Thoracic aorta (tissue), 2 donors: ENCODE measurements around the gene TTC7B. TPM values are rescaled to one million over a fixed set of nuclear protein-coding genes. Genes with fewer than 3 reads are reported as not detected.
A peak's percentile ranks its signal among the peaks of the same experiment; 100 is the strongest.

Experiments used
- ATAC-seq: fragments of 150-250 bp; one replicate; pipeline ENCODE4 v1.8.0; 2017; ENCODE audit warnings: low read depth; ENCODE audit not compliant: insufficient number of reproducible peaks, low FRiP score
- DNase-seq: peaks from one replicate; pipeline ENCODE4 v3.0.0-alpha.2; 2020; ENCODE audit warnings: low spot score
- H3K27ac ChIP-seq, 2 donors: fragments of 200-600 bp; sonication (generic); 1 replicate in 1 of 2; 2 replicates in 1 of 2; pipeline ENCODE4 v1.5.1; 2016; ENCODE audit warnings: mild to moderate bottlenecking in 2 of 2, moderate library complexity in 2 of 2
- H3K27me3 ChIP-seq: fragments of 200-600 bp; sonication (generic); replicated peaks from 2 replicates; pipeline ENCODE4 v1.6.0; 2016; ENCODE audit warnings: mild to moderate bottlenecking; ENCODE audit not compliant: insufficient read depth
- H3K36me3 ChIP-seq: fragments of 200-600 bp; sonication (generic); one replicate; pipeline ENCODE4 v1.5.1; 2016
- H3K4me1 ChIP-seq, 2 donors: fragments of 200-600 bp; sonication (generic); 1 replicate in 1 of 2; 2 replicates in 1 of 2; pipeline versions ENCODE4 v1.5.1 to v1.6.0; 2016; ENCODE audit warnings: low read depth in 2 of 2, mild to moderate bottlenecking in 1 of 2; ENCODE audit not compliant: control insufficient read depth in 1 of 2
- H3K4me3 ChIP-seq: fragments of 200-600 bp; sonication (generic); 2 replicates; pipeline ENCODE4 v1.5.1; 2016; ENCODE audit warnings: mild to moderate bottlenecking
- H3K9me3 ChIP-seq: fragments of 200-600 bp; sonication (generic); 2 replicates; pipeline ENCODE4 v1.5.1; 2016
- total RNA-seq, 2 donors: library from RNA; depleted of rRNA; stranded (reverse); fragments of >200 nt; gene quantifications; one replicate each; pipeline versions ENCODE4 v1.1.0 to v1.2.3, GENCODE V29; 2016
- TF ChIP-seq, protein P1 (sequence below): fragments of 200-600 bp; sonication (generic); IDR thresholded peaks from one replicate; pipeline ENCODE4 v1.5.1; 2019; ENCODE audit warnings: antibody characterized with exemption

The TTC7B gene
- total RNA-seq, 2 donors from 2014 or later, result 38.9 to 56.3 TPM

DNA sequence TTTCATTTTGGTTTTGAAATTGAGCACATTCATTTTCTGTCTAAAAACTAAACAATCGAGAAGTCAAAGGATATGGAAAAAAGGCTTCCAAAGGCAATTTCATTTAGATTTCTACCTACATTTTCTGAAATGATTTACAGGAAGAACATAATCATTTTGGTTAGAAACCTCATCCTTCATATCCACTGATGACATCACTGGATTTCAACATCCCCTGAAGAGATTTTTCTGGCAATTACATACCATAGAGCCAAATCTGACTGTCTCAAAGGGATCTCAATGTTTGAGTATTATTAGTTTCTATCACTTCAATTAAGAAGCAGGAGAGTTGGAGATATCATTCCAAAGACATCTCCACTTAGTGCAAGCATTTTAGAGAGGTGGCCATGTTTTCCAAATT is 137.8 kb downstream of the TTC7B start:
- DNase-seq, result no peak
- no peak for ATAC-seq
- Histone ChIP-seq H3K27me3 (no peaks in the 10 kb centered on the region), H3K4me1 (peaks cover 26 to 38% of the 10 kb centered on the region in 2 donors), H3K9me3 (no peaks in the 10 kb centered on the region), H3K36me3 (no peaks in the 10 kb centered on the region), H3K4me3 (no peak overlapping the region), H3K27ac (peak overlapping the region in 1 of 2 donors; percentile 89)
- TF ChIP-seq, protein P1, sequence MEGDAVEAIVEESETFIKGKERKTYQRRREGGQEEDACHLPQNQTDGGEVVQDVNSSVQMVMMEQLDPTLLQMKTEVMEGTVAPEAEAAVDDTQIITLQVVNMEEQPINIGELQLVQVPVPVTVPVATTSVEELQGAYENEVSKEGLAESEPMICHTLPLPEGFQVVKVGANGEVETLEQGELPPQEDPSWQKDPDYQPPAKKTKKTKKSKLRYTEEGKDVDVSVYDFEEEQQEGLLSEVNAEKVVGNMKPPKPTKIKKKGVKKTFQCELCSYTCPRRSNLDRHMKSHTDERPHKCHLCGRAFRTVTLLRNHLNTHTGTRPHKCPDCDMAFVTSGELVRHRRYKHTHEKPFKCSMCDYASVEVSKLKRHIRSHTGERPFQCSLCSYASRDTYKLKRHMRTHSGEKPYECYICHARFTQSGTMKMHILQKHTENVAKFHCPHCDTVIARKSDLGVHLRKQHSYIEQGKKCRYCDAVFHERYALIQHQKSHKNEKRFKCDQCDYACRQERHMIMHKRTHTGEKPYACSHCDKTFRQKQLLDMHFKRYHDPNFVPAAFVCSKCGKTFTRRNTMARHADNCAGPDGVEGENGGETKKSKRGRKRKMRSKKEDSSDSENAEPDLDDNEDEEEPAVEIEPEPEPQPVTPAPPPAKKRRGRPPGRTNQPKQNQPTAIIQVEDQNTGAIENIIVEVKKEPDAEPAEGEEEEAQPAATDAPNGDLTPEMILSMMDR, result no peak

DNA sequence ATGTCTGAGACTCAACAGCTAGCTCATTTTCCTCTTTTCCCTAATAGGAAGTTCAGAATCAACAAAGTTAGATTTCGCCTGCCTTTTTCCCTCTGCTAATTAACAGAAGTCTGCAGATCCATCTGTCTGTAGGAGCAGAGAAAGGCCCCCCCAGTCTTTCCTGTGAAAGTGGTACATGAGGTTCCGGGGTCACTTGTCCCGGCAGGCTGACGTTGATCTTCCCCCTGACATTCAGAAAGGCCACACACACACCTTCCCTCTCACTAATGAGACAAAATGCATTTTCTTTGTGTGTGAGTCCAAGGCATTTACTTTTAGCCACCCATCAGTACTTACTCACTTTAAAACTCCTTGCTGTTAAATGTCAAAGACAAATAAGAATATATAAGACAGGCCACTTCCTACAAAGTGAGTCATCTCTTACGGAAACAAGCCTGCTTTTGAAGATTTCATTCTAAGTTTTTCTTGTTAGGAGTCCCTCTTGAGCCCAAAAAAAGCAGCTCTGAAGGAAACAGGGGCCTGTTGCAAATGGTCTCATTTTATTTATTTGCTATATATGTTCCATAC is 138.7 kb downstream of the TTC7B start:
- Histone ChIP-seq H3K4me1 (peaks cover 26 to 38% of the 10 kb centered on the region in 2 donors), H3K4me3 (no peak overlapping the region), H3K36me3 (no peaks in the 10 kb centered on the region), H3K9me3 (no peaks in the 10 kb centered on the region), H3K27me3 (no peaks in the 10 kb centered on the region), H3K27ac (peak overlapping the region; percentile 59 to 89)
- ATAC-seq (no peak), DNase-seq (no peak)
- TF ChIP-seq, protein P1, result no peak

DNA sequence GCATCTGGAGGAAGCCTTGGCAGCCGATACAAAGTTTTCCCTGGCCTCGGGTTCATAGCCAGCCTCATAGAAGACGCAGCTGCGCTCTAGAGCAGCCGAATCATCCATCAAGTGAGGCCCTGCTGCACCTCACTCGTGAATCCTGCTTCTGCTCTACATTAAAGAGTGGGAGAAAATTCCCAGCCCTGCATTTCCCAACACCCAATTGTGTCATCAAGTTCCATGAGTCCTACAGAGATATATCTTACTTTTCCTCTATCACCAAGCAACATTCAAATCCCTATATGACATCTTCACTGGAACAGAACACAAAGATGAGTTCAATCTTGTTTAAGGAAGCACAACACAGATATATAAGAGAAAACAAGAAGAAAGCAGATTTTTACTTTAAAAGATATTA is 139.3 kb downstream of the TTC7B start:
- peaks cover 26 to 40% of the 10 kb centered on the region in 2 donors for H3K4me1 ChIP-seq
- TF ChIP-seq, protein P1, result no peak
- DNase-seq, result no peak

DNA sequence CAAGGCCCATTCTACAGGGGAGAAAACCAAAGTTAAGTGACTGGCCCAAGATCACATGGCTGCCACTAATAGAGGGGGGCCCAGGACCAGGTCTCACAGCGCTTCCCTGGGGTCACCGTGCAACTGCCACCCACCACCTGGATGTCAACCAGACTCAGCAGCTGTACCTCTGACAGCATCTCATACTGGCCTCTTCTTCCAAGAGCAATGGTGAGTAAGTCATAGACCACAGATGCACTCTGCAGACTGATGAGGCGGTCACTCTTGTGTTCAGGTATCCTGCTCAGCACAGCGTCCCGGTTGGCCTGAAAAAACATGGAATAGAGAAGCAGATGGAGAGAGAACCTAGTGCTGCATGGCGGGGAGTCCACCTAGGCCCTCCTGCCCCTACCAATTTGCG is 139.9 kb downstream of the TTC7B start:
- peaks cover 32 to 46% of the 10 kb centered on the region in 2 donors for H3K4me1 ChIP-seq
- H3K27me3 ChIP-seq, result no peaks in the 10 kb centered on the region
- H3K27ac ChIP-seq, result peak overlapping the region; percentile 59 to 89
- no peaks in the 10 kb centered on the region for H3K9me3 ChIP-seq
- TF ChIP-seq, protein P1, result no peak
- no peak for ATAC-seq
- no peak overlapping the region for H3K4me3 ChIP-seq
- DNase-seq, result no peak
- no peaks in the 10 kb centered on the region for H3K36me3 ChIP-seq

More for the DNA sequence above, 139.3 kb downstream of the TTC7B start:
- no peak for ATAC-seq
- Histone ChIP-seq H3K27ac (peak overlapping the region; percentile 59 to 89), H3K36me3 (no peaks in the 10 kb centered on the region), H3K9me3 (no peaks in the 10 kb centered on the region), H3K4me3 (no peak overlapping the region), H3K27me3 (no peaks in the 10 kb centered on the region)

DNA sequence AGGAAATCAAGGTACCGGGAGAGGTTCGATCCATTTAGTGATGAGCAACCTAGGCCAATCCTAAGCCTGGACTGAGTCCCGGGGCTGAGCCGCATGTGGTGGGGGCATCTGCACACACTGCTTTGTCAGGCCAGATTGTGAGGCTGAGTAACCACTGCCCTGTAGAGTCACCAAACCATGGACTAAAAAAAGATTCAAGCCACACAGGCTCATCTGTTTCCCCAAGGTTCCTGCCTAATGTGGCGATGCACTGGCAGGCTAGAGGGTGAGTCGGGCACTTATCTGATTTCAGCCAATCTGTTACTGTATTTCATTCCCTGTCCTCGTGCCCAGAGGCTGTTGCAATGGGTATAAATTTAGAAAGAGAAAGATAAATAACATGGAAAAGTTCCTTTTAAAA is 140.8 kb downstream of the TTC7B start:
- peaks cover 36 to 55% of the 10 kb centered on the region in 2 donors for H3K4me1 ChIP-seq
- peak overlapping the region; percentile 15 for H3K4me3 ChIP-seq
- H3K27ac ChIP-seq, result peak overlapping the region; percentile 84 to 89
- TF ChIP-seq, protein P1, result no peak
- no peaks in the 10 kb centered on the region for H3K9me3 ChIP-seq
- ATAC-seq, result peak; percentile 90
- peak; percentile 53 for DNase-seq
- H3K27me3 ChIP-seq, result no peaks in the 10 kb centered on the region
- no peaks in the 10 kb centered on the region for H3K36me3 ChIP-seq
